ENCODE data around the gene LANCL2. TPM values are rescaled to one million over a fixed set of nuclear protein-coding genes. Genes with fewer than 3 reads are reported as not detected.

The LANCL2 gene
- total RNA-seq, 1 experiment from 2014 or later: 21.8 TPM

DNA sequence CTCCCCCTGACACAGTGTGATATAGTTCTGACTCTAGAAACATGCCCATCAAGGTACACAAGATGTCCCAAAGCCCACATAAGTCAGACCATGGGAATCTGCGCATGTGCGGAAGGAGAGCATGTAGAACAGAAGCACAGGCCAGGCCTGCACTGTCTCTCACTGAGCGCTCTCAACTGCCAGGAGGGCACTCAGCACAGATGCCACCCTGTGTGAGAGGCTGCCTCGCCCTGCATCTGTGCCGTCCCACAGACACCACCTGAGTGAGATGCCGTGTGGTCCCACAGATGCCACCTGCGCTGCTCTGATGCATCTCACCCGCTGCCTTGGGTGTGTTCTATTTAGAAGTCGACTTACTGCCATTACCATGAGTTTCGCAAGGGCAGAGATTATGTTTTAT lies 108.8 kb downstream of the LANCL2 start:
- Histone ChIP-seq H3F3A (ENCODE audit: insufficient read depth, low read depth) (no peaks in the 10 kb centered on the region), H3K27ac (no peak overlapping the region), H2AFZ (no peak overlapping the region), H3K9me2 (ENCODE audit: insufficient read depth) (no peaks in the 10 kb centered on the region), H3K4me2 (no peak overlapping the region), H3K4me3 (no peak overlapping the region), H3K27me3 (ENCODE audit: insufficient read depth, low read depth) (no peaks in the 10 kb centered on the region), H3K36me3 (ENCODE audit: low read depth) (peaks cover 12% of the 10 kb centered on the region), H3K79me2 (ENCODE audit: low read depth) (no peaks in the 10 kb centered on the region), H3K9me3 (ENCODE audit: insufficient read depth, low read depth) (no peaks in the 10 kb centered on the region), H3K4me1 (replicated peaks; ENCODE audit: insufficient read depth) (no peaks in the 10 kb centered on the region), H4K20me1 (ENCODE audit: insufficient read depth) (peaks cover 22% of the 10 kb centered on the region)
- no TSS peak for BruUV-seq (replicated peaks)
- TF ChIP-seq EZH2 (IDR thresholded peaks at IDR 0.05; ENCODE audit: low read depth): no peak
- TF ChIP-seq, protein P1, sequence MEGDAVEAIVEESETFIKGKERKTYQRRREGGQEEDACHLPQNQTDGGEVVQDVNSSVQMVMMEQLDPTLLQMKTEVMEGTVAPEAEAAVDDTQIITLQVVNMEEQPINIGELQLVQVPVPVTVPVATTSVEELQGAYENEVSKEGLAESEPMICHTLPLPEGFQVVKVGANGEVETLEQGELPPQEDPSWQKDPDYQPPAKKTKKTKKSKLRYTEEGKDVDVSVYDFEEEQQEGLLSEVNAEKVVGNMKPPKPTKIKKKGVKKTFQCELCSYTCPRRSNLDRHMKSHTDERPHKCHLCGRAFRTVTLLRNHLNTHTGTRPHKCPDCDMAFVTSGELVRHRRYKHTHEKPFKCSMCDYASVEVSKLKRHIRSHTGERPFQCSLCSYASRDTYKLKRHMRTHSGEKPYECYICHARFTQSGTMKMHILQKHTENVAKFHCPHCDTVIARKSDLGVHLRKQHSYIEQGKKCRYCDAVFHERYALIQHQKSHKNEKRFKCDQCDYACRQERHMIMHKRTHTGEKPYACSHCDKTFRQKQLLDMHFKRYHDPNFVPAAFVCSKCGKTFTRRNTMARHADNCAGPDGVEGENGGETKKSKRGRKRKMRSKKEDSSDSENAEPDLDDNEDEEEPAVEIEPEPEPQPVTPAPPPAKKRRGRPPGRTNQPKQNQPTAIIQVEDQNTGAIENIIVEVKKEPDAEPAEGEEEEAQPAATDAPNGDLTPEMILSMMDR (conservative IDR thresholded peaks at IDR 0.05): no peak
- POLR2A ChIA-PET (ENCODE audit: unreplicated experiment): interaction anchor here (0.5 kb wide), 1 partner anchor 35 kb away, joined by 7 read pairs; no protein-coding TSS in a partner anchor
- CTCF ChIA-PET: no interaction called here
- intact Hi-C loops (cut with micrococcal nuclease; ENCODE audit: unreplicated experiment): no loop called here
- no peak for DNase-seq

DNA sequence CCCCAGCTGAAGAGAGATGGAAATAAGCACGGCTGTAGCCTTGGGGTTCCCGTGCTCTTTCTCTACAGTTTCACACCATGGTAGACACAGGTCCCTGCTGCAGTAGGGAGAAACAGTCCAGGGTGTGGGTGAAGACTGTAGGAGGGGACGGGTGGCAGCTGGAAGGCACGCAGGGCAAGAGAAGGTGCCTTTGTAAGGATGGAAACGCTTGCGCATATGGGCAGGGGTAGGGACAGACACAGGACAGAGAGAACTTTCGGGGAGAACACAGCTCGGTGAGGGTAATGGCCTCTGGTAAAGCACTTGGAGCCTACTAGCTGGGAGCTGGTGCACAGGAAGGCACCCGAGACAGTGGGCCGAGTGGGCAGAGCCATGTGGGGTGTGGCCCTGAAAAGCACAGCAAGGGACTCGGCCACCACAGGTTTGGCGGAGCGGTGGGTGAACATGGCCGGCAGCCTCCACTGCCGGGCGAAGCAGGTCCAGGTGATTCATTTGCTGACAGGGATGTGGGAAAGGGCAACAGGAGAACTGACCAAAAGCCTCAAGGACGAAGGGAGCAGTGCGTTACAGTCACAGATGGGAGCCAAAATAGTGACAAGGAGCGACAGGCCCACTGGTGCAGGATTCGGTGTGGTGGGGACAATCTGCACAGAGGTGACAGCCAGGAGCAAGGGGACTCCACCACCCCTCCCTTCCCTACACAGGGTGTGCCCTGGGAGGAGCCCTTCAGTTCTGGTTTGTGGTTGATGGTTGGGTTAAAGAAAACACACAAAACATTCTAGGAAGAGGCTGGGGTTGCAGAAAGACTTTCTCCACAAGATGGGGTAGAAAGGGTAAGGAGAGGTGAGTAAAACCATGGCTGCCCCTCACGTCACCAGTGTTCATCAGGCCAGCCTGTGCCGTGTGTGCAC lies 110.1 kb downstream of the LANCL2 start:
- CTCF ChIA-PET: interaction anchor here (0.6 kb wide), 1 partner anchor 168 kb away, joined by 5 read pairs; no protein-coding TSS in a partner anchor
- no TSS peak for BruUV-seq (replicated peaks)
- DNase-seq: no peak

DNA sequence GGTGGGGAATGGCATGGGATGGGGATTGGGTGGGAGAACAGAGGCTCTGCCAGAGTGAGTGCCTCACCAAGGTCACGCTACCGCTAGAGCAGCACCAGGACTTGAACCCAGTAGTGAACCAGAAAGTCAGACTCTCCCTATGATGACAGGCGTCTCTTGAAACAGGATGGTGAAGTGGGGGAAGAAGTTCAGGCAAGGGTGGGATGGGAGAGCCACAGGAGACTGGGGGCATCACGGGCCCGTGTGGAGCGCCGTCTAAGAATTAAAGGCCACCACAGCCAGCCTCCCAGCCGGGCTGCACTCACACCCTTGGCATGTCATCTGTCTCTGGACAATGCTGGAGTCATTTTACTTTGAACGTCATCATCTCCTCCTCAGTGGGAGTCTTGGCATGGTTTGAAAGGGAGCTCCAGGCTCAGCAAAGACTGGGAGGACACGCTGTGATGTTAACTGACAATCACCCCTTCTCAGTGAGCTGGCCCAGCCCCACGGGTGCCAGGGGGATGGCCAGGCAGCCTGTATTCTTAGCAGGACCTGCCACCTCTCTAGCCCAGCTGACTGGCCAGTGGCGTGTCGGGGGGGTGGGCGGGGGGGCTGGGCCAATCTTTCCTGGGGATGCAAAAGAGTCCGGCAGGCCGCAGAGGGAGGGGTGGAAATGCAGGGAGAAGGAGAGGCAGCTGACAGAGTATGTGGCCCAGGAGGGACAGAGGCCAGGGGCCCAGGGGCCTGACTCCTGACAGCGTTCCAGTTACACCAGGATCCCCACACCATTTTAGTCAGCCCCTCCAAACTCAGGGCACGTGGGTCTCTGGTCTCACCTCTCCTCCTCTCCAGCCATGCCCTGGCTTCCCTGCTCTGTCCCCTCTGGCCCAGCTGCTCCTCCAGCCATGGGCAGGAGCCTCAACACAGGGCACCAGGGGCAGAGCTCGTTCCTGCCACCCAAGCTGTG lies 111.0 kb downstream of the LANCL2 start:
- Histone ChIP-seq H3K4me3 (no peak overlapping the region), H4K20me1 (ENCODE audit: insufficient read depth) (peaks cover 22% of the 10 kb centered on the region), H3K27me3 (ENCODE audit: insufficient read depth, low read depth) (no peaks in the 10 kb centered on the region), H3K79me2 (ENCODE audit: low read depth) (no peaks in the 10 kb centered on the region), H3K4me2 (no peak overlapping the region), H3K36me3 (ENCODE audit: low read depth) (peaks cover 18% of the 10 kb centered on the region), H3K4me1 (replicated peaks; ENCODE audit: insufficient read depth) (no peaks in the 10 kb centered on the region), H3K27ac (no peak overlapping the region), H3K9me2 (ENCODE audit: insufficient read depth) (no peaks in the 10 kb centered on the region), H3K9me3 (ENCODE audit: insufficient read depth, low read depth) (no peaks in the 10 kb centered on the region), H3F3A (ENCODE audit: insufficient read depth, low read depth) (peaks cover 14% of the 10 kb centered on the region), H2AFZ (no peak overlapping the region)
- CTCF ChIA-PET: no interaction called here
- no TSS peak for BruUV-seq (replicated peaks)
- DNase-seq: no peak
- intact Hi-C loops (cut with micrococcal nuclease; ENCODE audit: unreplicated experiment): no loop called here
- POLR2A ChIA-PET (ENCODE audit: unreplicated experiment): no interaction called here
- TF ChIP-seq, protein P1 (conservative IDR thresholded peaks at IDR 0.05): no peak
- TF ChIP-seq EZH2 (IDR thresholded peaks at IDR 0.05; ENCODE audit: low read depth): no peak

More for the DNA sequence above, 110.1 kb downstream of the LANCL2 start:
- Histone ChIP-seq H3K27me3 (ENCODE audit: insufficient read depth, low read depth) (no peaks in the 10 kb centered on the region), H3K9me3 (ENCODE audit: insufficient read depth, low read depth) (no peaks in the 10 kb centered on the region), H2AFZ (no peak overlapping the region), H3K9me2 (ENCODE audit: insufficient read depth) (no peaks in the 10 kb centered on the region), H3K36me3 (ENCODE audit: low read depth) (peaks cover 15% of the 10 kb centered on the region), H3K4me3 (no peak overlapping the region), H3K4me1 (replicated peaks; ENCODE audit: insufficient read depth) (no peaks in the 10 kb centered on the region), H3K4me2 (no peak overlapping the region), H3F3A (ENCODE audit: insufficient read depth, low read depth) (peaks cover 10% of the 10 kb centered on the region), H4K20me1 (ENCODE audit: insufficient read depth) (peaks cover 22% of the 10 kb centered on the region), H3K79me2 (ENCODE audit: low read depth) (no peaks in the 10 kb centered on the region), H3K27ac (no peak overlapping the region)
- TF ChIP-seq EZH2 (IDR thresholded peaks at IDR 0.05; ENCODE audit: low read depth): no peak
- TF ChIP-seq, protein P1 (conservative IDR thresholded peaks at IDR 0.05): no peak
- POLR2A ChIA-PET (ENCODE audit: unreplicated experiment): no interaction called here
- intact Hi-C loops (cut with micrococcal nuclease; ENCODE audit: unreplicated experiment): no loop called here

Data from PC-9 (cell line).